ENCODE measurements around the gene EFL1. TPM values are rescaled to one million over a fixed set of nuclear protein-coding genes. Genes with fewer than 3 reads are reported as not detected.

Gene EFL1
- total and polyA plus RNA-seq, 9 of the 15 experiments (the other 6 are each of a cell fraction or from before 2014, with no cell fraction given): 4.8 to 32.5 (median 16.9) TPM

GRCh38 chr15:82114660-82115059, 147.9 kb downstream of the EFL1 start:
- FAIRE-seq (no peak), ATAC-seq (no peak), DNase-seq (ENCODE audit: extremely low read depth in 1 of 4, low spot score in 3 of 4) (no peak)
- WGBS (ENCODE audit: insufficient coverage, low coverage, missing lambda C conversion rate): 25% methylated on average over 5 of the region's 5 CpGs
- Histone ChIP-seq H3K4me1 (replicated peaks in 1 of 2; ENCODE audit: control insufficient read depth in 2 of 2, insufficient read depth in 2 of 2, low read length in 2 of 2) (peaks cover 4 to 5% of the 10 kb centered on the region in 2 experiments; a peak in 4 of 5 replicates), H3K4me3 (no peak overlapping the region), H4K20me1 (replicated peaks; ENCODE audit: control insufficient read depth, insufficient read depth, low read length) (no peaks in the 10 kb centered on the region; the same call in 1 of the 2 replicates), H3K9ac (ENCODE audit: insufficient read depth in 1 of 2, low read depth in 2 of 2, low read length in 2 of 2) (no peak overlapping the region), H3K27me3 (ENCODE audit: control insufficient read depth in 2 of 2, insufficient read depth in 2 of 2, low read length in 2 of 2) (peaks cover 0 to 13% of the 10 kb centered on the region in 2 experiments; a peak in 2 of 5 replicates), H3K36me3 (ENCODE audit: control insufficient read depth, insufficient read depth, low read length) (no peaks in the 10 kb centered on the region), H3K4me2 (ENCODE audit: insufficient read depth, low read length) (no peak overlapping the region), H3K9me3 (replicated peaks; ENCODE audit: control insufficient read depth, insufficient read depth, low read depth, low read length) (no peaks in the 10 kb centered on the region), H3K9me1 (ENCODE audit: control insufficient read depth, insufficient read depth, low read length) (no peaks in the 10 kb centered on the region), H2AFZ (ENCODE audit: low read depth, low read length) (no peak overlapping the region), H3K27ac (ENCODE audit: extremely low read depth, low read depth, low read length) (no peak overlapping the region), H3K79me2 (ENCODE audit: control insufficient read depth, insufficient read depth, low read length) (no peaks in the 10 kb centered on the region)
- in situ Hi-C loops (cut with MboI) (loop anchor here (25.0 kb wide), 1 partner anchor 627 kb away; no protein-coding TSS in a partner anchor), intact Hi-C loops (cut with micrococcal nuclease) (no loop called here)
- ChIA-PET CTCF (ENCODE audit: low intra/inter-chr PET ratio) (no interaction called here), POLR2A (no interaction called here)
- BruUV-seq (replicated peaks): no TSS peak
- TF ChIP-seq, protein P1, sequence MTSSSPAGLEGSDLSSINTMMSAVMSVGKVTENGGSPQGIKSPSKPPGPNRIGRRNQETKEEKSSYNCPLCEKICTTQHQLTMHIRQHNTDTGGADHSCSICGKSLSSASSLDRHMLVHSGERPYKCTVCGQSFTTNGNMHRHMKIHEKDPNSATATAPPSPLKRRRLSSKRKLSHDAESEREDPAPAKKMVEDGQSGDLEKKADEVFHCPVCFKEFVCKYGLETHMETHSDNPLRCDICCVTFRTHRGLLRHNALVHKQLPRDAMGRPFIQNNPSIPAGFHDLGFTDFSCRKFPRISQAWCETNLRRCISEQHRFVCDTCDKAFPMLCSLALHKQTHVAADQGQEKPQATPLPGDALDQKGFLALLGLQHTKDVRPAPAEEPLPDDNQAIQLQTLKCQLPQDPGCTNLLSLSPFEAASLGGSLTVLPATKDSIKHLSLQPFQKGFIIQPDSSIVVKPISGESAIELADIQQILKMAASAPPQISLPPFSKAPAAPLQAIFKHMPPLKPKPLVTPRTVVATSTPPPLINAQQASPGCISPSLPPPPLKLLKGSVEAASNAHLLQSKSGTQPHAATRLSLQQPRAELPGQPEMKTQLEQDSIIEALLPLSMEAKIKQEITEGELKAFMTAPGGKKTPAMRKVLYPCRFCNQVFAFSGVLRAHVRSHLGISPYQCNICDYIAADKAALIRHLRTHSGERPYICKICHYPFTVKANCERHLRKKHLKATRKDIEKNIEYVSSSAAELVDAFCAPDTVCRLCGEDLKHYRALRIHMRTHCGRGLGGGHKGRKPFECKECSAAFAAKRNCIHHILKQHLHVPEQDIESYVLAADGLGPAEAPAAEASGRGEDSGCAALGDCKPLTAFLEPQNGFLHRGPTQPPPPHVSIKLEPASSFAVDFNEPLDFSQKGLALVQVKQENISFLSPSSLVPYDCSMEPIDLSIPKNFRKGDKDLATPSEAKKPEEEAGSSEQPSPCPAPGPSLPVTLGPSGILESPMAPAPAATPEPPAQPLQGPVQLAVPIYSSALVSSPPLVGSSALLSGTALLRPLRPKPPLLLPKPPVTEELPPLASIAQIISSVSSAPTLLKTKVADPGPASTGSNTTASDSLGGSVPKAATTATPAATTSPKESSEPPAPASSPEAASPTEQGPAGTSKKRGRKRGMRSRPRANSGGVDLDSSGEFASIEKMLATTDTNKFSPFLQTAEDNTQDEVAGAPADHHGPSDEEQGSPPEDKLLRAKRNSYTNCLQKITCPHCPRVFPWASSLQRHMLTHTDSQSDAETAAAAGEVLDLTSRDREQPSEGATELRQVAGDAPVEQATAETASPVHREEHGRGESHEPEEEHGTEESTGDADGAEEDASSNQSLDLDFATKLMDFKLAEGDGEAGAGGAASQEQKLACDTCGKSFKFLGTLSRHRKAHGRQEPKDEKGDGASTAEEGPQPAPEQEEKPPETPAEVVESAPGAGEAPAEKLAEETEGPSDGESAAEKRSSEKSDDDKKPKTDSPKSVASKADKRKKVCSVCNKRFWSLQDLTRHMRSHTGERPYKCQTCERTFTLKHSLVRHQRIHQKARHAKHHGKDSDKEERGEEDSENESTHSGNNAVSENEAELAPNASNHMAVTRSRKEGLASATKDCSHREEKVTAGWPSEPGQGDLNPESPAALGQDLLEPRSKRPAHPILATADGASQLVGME (CRISPR knock-in tag; IDR thresholded peaks at IDR 0.05): no peak
- TF ChIP-seq HNRNPLL (IDR thresholded peaks at IDR 0.05; ENCODE audit: low read depth, low read length, poor library complexity, severe bottlenecking) (no peak), RBM25 (IDR thresholded peaks at IDR 0.05; ENCODE audit: low read depth, low read length, severe bottlenecking) (no peak), ELF1 (tag; IDR thresholded peaks at IDR 0.05) (no peak), PML (IDR thresholded peaks at IDR 0.05; ENCODE audit: low read length) (no peak), STAT5A (IDR thresholded peaks at IDR 0.05; ENCODE audit: borderline replicate concordance, low read length) (no peak), MTA1 (IDR thresholded peaks at IDR 0.05; ENCODE audit: borderline replicate concordance) (no peak)
- TF ChIP-seq, protein P2, sequence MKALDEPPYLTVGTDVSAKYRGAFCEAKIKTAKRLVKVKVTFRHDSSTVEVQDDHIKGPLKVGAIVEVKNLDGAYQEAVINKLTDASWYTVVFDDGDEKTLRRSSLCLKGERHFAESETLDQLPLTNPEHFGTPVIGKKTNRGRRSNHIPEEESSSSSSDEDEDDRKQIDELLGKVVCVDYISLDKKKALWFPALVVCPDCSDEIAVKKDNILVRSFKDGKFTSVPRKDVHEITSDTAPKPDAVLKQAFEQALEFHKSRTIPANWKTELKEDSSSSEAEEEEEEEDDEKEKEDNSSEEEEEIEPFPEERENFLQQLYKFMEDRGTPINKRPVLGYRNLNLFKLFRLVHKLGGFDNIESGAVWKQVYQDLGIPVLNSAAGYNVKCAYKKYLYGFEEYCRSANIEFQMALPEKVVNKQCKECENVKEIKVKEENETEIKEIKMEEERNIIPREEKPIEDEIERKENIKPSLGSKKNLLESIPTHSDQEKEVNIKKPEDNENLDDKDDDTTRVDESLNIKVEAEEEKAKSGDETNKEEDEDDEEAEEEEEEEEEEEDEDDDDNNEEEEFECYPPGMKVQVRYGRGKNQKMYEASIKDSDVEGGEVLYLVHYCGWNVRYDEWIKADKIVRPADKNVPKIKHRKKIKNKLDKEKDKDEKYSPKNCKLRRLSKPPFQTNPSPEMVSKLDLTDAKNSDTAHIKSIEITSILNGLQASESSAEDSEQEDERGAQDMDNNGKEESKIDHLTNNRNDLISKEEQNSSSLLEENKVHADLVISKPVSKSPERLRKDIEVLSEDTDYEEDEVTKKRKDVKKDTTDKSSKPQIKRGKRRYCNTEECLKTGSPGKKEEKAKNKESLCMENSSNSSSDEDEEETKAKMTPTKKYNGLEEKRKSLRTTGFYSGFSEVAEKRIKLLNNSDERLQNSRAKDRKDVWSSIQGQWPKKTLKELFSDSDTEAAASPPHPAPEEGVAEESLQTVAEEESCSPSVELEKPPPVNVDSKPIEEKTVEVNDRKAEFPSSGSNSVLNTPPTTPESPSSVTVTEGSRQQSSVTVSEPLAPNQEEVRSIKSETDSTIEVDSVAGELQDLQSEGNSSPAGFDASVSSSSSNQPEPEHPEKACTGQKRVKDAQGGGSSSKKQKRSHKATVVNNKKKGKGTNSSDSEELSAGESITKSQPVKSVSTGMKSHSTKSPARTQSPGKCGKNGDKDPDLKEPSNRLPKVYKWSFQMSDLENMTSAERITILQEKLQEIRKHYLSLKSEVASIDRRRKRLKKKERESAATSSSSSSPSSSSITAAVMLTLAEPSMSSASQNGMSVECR (CRISPR knock-in tag; IDR thresholded peaks at IDR 0.05): no peak
- TF ChIP-seq, protein P3, sequence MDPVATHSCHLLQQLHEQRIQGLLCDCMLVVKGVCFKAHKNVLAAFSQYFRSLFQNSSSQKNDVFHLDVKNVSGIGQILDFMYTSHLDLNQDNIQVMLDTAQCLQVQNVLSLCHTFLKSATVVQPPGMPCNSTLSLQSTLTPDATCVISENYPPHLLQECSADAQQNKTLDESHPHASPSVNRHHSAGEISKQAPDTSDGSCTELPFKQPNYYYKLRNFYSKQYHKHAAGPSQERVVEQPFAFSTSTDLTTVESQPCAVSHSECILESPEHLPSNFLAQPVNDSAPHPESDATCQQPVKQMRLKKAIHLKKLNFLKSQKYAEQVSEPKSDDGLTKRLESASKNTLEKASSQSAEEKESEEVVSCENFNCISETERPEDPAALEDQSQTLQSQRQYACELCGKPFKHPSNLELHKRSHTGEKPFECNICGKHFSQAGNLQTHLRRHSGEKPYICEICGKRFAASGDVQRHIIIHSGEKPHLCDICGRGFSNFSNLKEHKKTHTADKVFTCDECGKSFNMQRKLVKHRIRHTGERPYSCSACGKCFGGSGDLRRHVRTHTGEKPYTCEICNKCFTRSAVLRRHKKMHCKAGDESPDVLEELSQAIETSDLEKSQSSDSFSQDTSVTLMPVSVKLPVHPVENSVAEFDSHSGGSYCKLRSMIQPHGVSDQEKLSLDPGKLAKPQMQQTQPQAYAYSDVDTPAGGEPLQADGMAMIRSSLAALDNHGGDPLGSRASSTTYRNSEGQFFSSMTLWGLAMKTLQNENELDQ (CRISPR knock-in tag; IDR thresholded peaks at IDR 0.05; ENCODE audit: borderline replicate concordance): no peak

All from K562 (cell line).